Endothelial cell (in vitro differentiated cells): ENCODE results near the gene CADPS. TPM values are rescaled to one million over a fixed set of nuclear protein-coding genes. Genes with fewer than 3 reads are reported as not detected.

Source experiments
- DNase-seq: peaks from one replicate; pipeline ENCODE4 v3.0.0; 2021; ENCODE audit warnings: low spot score
- H3K27ac Mint-ChIP-seq: one replicate; pipeline ENCODE4 v1.8.0; 2021; ENCODE audit warnings: mixed read lengths, inconsistent platforms; ENCODE audit not compliant: unreplicated experiment
- H3K27me3 Mint-ChIP-seq: one replicate; pipeline ENCODE4 v1.8.0; 2021; ENCODE audit warnings: mild to moderate bottlenecking, moderate library complexity, mixed read lengths, inconsistent platforms; ENCODE audit not compliant: unreplicated experiment
- H3K36me3 Mint-ChIP-seq: one replicate; pipeline ENCODE4 v1.8.0; 2021; ENCODE audit warnings: mild to moderate bottlenecking, low read depth, mixed read lengths, inconsistent platforms; ENCODE audit not compliant: unreplicated experiment
- H3K4me1 Mint-ChIP-seq: one replicate; pipeline ENCODE4 v1.8.0; 2021; ENCODE audit warnings: mild to moderate bottlenecking, mixed read lengths, inconsistent platforms; ENCODE audit not compliant: unreplicated experiment
- H3K4me3 Mint-ChIP-seq: one replicate; pipeline ENCODE4 v1.8.0; 2021; ENCODE audit warnings: mild to moderate bottlenecking, mixed read lengths, inconsistent platforms; ENCODE audit not compliant: unreplicated experiment
- H3K9me3 Mint-ChIP-seq: one replicate; pipeline ENCODE4 v1.8.0; 2021; ENCODE audit warnings: mixed read lengths, inconsistent platforms; ENCODE audit not compliant: unreplicated experiment
- total RNA-seq: library from RNA; stranded (reverse); fragmentation: NEBNext Ultra II Directional; extraction: Animal tissue kit (Norgen Biotek cat#: 25700); gene quantifications from one replicate; pipeline ENCODE4 v1.2.1, GENCODE V29; 2021; ENCODE audit not compliant: unreplicated experiment
- TF ChIP-seq, protein P1 (sequence below): fragments of 200-600 bp; sonication (generic); IDR thresholded peaks from one replicate; pipeline ENCODE4 v1.5.0; 2021; ENCODE audit warnings: antibody characterized with exemption; ENCODE audit not compliant: unreplicated experiment

The CADPS gene
- total RNA-seq, 1 donor from 2014 or later: 0.26 TPM

DNA sequence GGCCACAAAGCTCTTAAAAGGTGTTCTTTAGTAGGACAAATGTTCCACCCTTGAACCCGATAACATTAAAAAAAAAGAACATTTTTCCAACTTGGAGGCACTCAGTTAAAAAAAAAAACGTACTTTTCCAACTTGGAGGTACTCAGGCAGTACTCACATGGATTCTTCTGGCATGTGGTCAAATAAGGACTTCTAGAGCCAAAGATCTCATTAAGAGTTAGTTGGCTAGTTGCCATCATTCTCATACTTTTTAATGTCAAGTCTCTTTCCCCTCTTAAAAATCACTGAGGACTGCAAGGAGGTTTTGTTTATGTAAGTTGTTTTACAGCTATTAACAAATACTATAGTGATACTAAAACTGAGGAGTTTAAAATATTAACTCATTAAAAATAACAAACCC is 101.0 kb downstream of the CADPS start:
- Mint-ChIP-seq H3K4me3 (no peak overlapping the region), H3K9me3 (no peaks in the 10 kb centered on the region), H3K27ac (no peak overlapping the region), H3K4me1 (no peaks in the 10 kb centered on the region), H3K27me3 (no peaks in the 10 kb centered on the region), H3K36me3 (no peaks in the 10 kb centered on the region)
- DNase-seq: no peak
- TF ChIP-seq, protein P1, sequence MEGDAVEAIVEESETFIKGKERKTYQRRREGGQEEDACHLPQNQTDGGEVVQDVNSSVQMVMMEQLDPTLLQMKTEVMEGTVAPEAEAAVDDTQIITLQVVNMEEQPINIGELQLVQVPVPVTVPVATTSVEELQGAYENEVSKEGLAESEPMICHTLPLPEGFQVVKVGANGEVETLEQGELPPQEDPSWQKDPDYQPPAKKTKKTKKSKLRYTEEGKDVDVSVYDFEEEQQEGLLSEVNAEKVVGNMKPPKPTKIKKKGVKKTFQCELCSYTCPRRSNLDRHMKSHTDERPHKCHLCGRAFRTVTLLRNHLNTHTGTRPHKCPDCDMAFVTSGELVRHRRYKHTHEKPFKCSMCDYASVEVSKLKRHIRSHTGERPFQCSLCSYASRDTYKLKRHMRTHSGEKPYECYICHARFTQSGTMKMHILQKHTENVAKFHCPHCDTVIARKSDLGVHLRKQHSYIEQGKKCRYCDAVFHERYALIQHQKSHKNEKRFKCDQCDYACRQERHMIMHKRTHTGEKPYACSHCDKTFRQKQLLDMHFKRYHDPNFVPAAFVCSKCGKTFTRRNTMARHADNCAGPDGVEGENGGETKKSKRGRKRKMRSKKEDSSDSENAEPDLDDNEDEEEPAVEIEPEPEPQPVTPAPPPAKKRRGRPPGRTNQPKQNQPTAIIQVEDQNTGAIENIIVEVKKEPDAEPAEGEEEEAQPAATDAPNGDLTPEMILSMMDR: no peak

DNA sequence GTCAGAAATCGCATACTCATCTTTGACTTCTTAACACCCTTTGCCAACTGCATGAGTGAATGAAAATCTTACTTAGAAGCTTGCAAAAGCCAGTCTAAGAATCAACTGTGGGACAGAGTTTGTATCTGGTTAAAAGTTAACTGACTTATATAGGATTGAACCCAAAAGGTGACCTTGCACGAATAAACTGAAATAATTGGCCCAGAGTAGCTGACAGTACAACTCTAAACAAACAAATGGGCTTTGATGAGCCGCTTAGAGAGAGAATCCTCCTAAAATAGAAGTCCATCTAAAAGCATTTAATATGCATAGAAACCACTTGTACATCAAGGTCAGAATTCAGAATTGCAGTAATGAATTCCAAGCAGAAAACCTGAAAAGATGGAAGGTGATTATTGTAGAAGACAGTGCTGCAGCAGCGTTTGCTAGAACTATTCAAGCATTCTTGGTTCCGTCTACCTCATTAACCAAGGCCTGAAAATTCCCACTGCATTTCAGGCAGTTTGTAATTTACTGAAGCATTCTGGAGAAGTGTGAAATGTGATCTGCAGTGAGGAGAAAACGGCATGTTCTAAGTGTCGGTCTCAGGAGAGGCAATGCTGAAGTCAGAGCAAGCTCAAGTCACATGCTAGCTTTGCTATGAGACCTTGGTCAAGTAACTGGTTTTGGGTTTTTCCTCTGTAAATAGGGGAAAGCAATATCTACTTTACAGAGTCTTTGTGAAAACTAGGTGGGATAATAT is 103.7 kb downstream of the CADPS start:
- no peaks in the 10 kb centered on the region for H3K36me3 Mint-ChIP-seq
- DNase-seq: no peak
- no peaks in the 10 kb centered on the region for H3K27me3 Mint-ChIP-seq
- no peaks in the 10 kb centered on the region for H3K4me1 Mint-ChIP-seq
- no peak overlapping the region for H3K4me3 Mint-ChIP-seq
- H3K27ac Mint-ChIP-seq: no peak overlapping the region
- TF ChIP-seq, protein P1: no peak
- H3K9me3 Mint-ChIP-seq: no peaks in the 10 kb centered on the region

DNA sequence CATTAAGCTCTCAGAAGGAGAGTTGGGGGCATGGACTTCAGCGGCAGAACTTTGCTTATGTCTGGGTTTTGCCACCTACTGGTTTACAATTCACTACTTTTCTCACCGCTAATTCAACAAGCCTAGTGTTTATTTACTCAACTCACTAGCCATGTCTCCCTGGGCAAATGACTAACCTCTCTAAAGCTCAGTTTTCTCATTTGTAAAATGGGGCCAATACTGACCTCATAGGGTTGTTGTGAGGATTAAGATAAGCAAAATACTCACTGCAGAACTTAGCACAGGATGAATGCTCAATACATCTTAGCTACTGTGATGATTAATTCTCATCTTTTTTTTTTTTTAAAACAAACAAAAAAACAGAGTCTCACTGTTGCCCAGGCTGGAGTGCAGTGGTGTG is 106.3 kb downstream of the CADPS start:
- Mint-ChIP-seq H3K27ac (no peak overlapping the region), H3K9me3 (no peaks in the 10 kb centered on the region), H3K4me3 (no peak overlapping the region), H3K4me1 (no peaks in the 10 kb centered on the region), H3K27me3 (no peaks in the 10 kb centered on the region), H3K36me3 (no peaks in the 10 kb centered on the region)
- TF ChIP-seq, protein P1: no peak
- DNase-seq: no peak

DNA sequence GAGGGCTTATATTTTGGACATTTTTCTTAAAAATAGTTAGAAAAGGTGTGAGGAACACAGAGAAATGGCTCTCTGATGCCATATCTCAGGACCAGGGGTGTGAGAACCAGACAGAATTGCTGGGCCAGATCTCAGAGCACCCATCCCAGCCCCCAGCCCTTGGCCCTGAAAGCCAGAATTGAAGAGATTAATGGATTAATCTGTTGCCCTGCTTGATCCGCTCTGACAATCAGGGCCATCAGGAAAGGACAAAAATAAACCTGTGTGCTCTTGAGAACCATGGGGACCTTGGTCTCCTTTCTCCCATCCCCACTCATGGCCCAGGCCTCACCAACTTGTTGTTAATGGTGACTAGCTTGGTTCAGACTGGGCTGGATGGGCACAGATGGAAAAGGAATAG is 113.5 kb downstream of the CADPS start:
- no peaks in the 10 kb centered on the region for H3K9me3 Mint-ChIP-seq
- DNase-seq: no peak
- H3K27ac Mint-ChIP-seq: no peak overlapping the region
- H3K27me3 Mint-ChIP-seq: no peaks in the 10 kb centered on the region
- TF ChIP-seq, protein P1: no peak
- no peak overlapping the region for H3K4me3 Mint-ChIP-seq
- H3K4me1 Mint-ChIP-seq: no peaks in the 10 kb centered on the region
- H3K36me3 Mint-ChIP-seq: no peaks in the 10 kb centered on the region

DNA sequence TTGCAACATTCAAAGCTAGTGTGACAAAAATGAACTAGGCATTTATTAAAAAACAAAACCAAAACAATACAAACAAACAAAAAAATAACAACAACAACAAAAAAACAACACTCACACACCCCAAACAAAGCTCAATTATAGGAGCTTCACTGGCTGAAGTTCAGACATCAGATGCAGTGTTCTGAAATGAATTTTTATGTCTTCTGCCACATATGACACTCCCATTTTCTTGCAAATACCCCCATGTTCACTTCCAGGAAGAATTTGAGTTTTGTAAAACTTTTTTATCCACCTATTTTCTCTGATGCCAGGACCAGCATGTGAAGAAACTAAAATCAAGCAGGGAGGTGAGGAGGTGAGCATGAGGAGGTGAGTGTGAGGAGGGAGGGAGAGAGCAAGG is 113.9 kb downstream of the CADPS start:
- no peak overlapping the region for H3K27ac Mint-ChIP-seq
- H3K27me3 Mint-ChIP-seq: no peaks in the 10 kb centered on the region
- no peaks in the 10 kb centered on the region for H3K36me3 Mint-ChIP-seq
- no peak overlapping the region for H3K4me3 Mint-ChIP-seq
- DNase-seq: no peak
- H3K4me1 Mint-ChIP-seq: no peaks in the 10 kb centered on the region
- no peaks in the 10 kb centered on the region for H3K9me3 Mint-ChIP-seq
- TF ChIP-seq, protein P1: no peak
